GM12878 (cell line): Measurements from ENCODE around the gene WHRN. TPM values are rescaled to one million over a fixed set of nuclear protein-coding genes. Genes with fewer than 3 reads are reported as not detected.

Experiments
- ATAC-seq: fragments of 200-7000 bp; cut with Tn5 transposase; 3 replicates; pipeline ENCODE4 v1.9.1; 2020; ENCODE audit warnings: mild to moderate bottlenecking, moderate library complexity
- BruUV-seq: library from RNA; stranded (reverse); fragments of 400-500 nt; replicated peaks from 2 replicates; lab custom pipeline; 2021; lab: Mats Ljungman, UMichigan
- CTCF ChIA-PET: fragments of 300-600 bp; sonication (Branson Sonifier 250); formaldehyde crosslinking; extraction: SDS; loops from one replicate; lab custom pipeline; 2021; ENCODE audit warnings: inconsistent platforms; lab: Yijun Ruan, JAX
- POLR2A ChIA-PET: fragments of 350-600 bp; formaldehyde crosslinking; extraction: SDS; loops from one replicate; lab custom pipeline; 2021; ENCODE audit warnings: inconsistent platforms; lab: Charles Lee
- RAD21 ChIA-PET: fragments of 300-600 bp; sonication (Branson Sonifier 250); formaldehyde crosslinking; loops from one replicate; lab custom pipeline; 2023; ENCODE audit warnings: antibody characterized with exemption; ENCODE audit not compliant: unreplicated experiment; lab: Charles Lee
- SMC1A ChIA-PET: fragments of 300-600 bp; sonication (Branson Sonifier 250); formaldehyde crosslinking; loops from one replicate; lab custom pipeline; 2023; ENCODE audit not compliant: unreplicated experiment, uncharacterized antibody; lab: Charles Lee
- DNase-seq: peaks from one replicate; pipeline ENCODE4 v3.0.0-alpha.2; 2011; ENCODE audit warnings: low read depth, low spot score
- FAIRE-seq: peaks from 3 replicates; lab custom pipeline; 2011; peaks lifted over from hg19 to GRCh38; lab: Jason Lieb, UNC
- H2AFZ ChIP-seq: 2 replicates; pipeline ENCODE4 v1.6.0; 2011; ENCODE audit warnings: low read depth, low read length, control low read depth; ENCODE audit not compliant: control insufficient read depth
- H3K27ac ChIP-seq: 2 replicates; pipeline ENCODE4 v1.5.1; 2011; ENCODE audit warnings: control low read depth; ENCODE audit not compliant: control insufficient read depth, insufficient read depth
- H3K27me3 ChIP-seq, 2 experiments: replicated peaks in 1 of 2; 2 replicates each; pipeline versions ENCODE4 v1.6.0 to v1.6.1; 2011; ENCODE audit warnings: low read length in 1 of 2; ENCODE audit not compliant: control insufficient read depth in 2 of 2, insufficient read depth in 2 of 2
- H3K36me3 ChIP-seq, 2 experiments: 2 replicates each; pipeline ENCODE4 v1.5.1; 2011; ENCODE audit warnings: low read length in 1 of 2; ENCODE audit not compliant: control insufficient read depth in 2 of 2, insufficient read depth in 2 of 2
- H3K4me1 ChIP-seq: 2 replicates; pipeline ENCODE4 v1.6.1; 2011; ENCODE audit warnings: mild to moderate bottlenecking, low read length, moderate library complexity, mixed read lengths; ENCODE audit not compliant: control insufficient read depth, insufficient read depth
- H3K4me2 ChIP-seq: 2 replicates; pipeline ENCODE4 v1.6.0; 2011; ENCODE audit warnings: control low read depth; ENCODE audit not compliant: control insufficient read depth, insufficient read depth
- H3K4me3 ChIP-seq: fragments of 200-600 bp; sonication (generic); 2 replicates; pipeline ENCODE4 v1.5.1; 2016
- H3K79me2 ChIP-seq: 2 replicates; pipeline ENCODE4 v1.6.0; 2011; ENCODE audit warnings: low read length; ENCODE audit not compliant: control insufficient read depth, insufficient read depth
- H3K9ac ChIP-seq: 2 replicates; pipeline ENCODE4 v1.8.0; 2011; ENCODE audit warnings: low read length, control low read depth, mixed read lengths; ENCODE audit not compliant: control insufficient read depth, insufficient read depth
- H3K9me3 ChIP-seq: replicated peaks from 3 replicates; pipeline ENCODE4 v1.5.1; 2011; ENCODE audit warnings: mild to moderate bottlenecking, low read length; ENCODE audit not compliant: control insufficient read depth, insufficient read depth
- H4K20me1 ChIP-seq: 2 replicates; pipeline ENCODE4 v1.6.0; 2011; ENCODE audit not compliant: control insufficient read depth, insufficient read depth
- ESRRA ChIP-seq: IDR thresholded peaks from 2 replicates; pipeline ENCODE4 v1.6.1; 2012; ENCODE audit warnings: mild to moderate bottlenecking, low read length, improper control_type of control experiment
- NFYA ChIP-seq: IDR thresholded peaks from 2 replicates; pipeline ENCODE4 v1.6.1; 2011; ENCODE audit warnings: low read depth, mild to moderate bottlenecking, low read length, improper control_type of control experiment, borderline replicate concordance
- ZBED1 ChIP-seq: IDR thresholded peaks from 2 replicates; pipeline ENCODE4 v1.6.1; 2016; ENCODE audit warnings: borderline replicate concordance
- WGBS: methylation state at CpG from one replicate; pipeline ENCODE4 v1.1.6; 2016; ENCODE audit warnings: low lambda C conversion rate; ENCODE audit not compliant: insufficient replicate concordance, insufficient coverage; ENCODE audit errors: missing lambda C conversion rate; 5-methylcytosine and 5-hydroxymethylcytosine counted together
- in situ Hi-C: fragments of 300-500 bp; cut with MboI; formaldehyde crosslinking; loops from 9 replicates; pipeline ENCODE4 v1.14.3; 2018; ENCODE audit warnings: mixed read lengths
- intact Hi-C: fragments of 100-400 bp; cut with micrococcal nuclease; formaldehyde crosslinking; loops from one replicate; pipeline ENCODE4 v1.14.2; 2022; ENCODE audit not compliant: unreplicated experiment
- polyA plus RNA-seq, 11 experiments: library from polyadenylated mRNA; depleted of rRNA in 4 of 11; unstranded in 6 of 11; stranded (reverse) in 5 of 11; fragments of >200 nt; fragmentation: Nextera tagmentation in 4 of 11; fragmentation: Illumina TruSeq in 1 of 11; extraction: Ambion mirVana in 4 of 11; extraction: Trizol in 1 of 11; gene quantifications; 1 replicate in 1 of 11; 2 replicates in 10 of 11; pipeline versions ENCODE4 v1.2.1 to v1.2.3, GENCODE V29; 2011 to 2016; ENCODE audit warnings: inconsistent platforms in 2 of 11, missing spikeins in 2 of 11, low read depth in 1 of 11
- total RNA-seq, 4 experiments: library from RNA; depleted of rRNA in 3 of 4; stranded (reverse); fragments of >200 nt in 3 of 4; fragmentation: Illumina TruSeq in 1 of 4; extraction: Trizol in 1 of 4; gene quantifications; 2 replicates each; pipeline versions ENCODE4 v1.2.1 to v1.2.3, GENCODE V29; 2013 to 2021
- TF ChIP-seq, protein P1 (sequence below): IDR thresholded peaks from 2 replicates; pipeline ENCODE4 v1.6.1; 2011; ENCODE audit warnings: low read depth, mild to moderate bottlenecking, low read length, moderate library complexity, borderline replicate concordance; ENCODE audit errors: extremely low read depth
- TF ChIP-seq, protein P2 (sequence below): fragments of 450-650 bp; IDR thresholded peaks from 2 replicates; pipeline ENCODE4 v1.6.1; 2017; ENCODE audit warnings: low read depth, mild to moderate bottlenecking, moderate library complexity
- TF ChIP-seq, protein P3 (sequence below): fragments of 450-650 bp; IDR thresholded peaks from 2 replicates; pipeline ENCODE4 v1.6.1; 2016; ENCODE audit warnings: mild to moderate bottlenecking, moderate library complexity, borderline replicate concordance
- TF ChIP-seq, protein P4 (sequence below): fragments of 450-650 bp; formaldehyde crosslinking; IDR thresholded peaks from 2 replicates; pipeline ENCODE4 v1.4.0; 2020; ENCODE audit warnings: mild to moderate bottlenecking, moderate library complexity

The WHRN gene
- total and polyA plus RNA-seq, 10 of the 15 experiments (the other 5 are each of a cell fraction or from before 2014, with no cell fraction given): 0.04 to 18.2 (median 0.68) TPM; not detected in 1

GRCh38 chr9:114486205-114486963 is 18.9 kb downstream of the WHRN start (continued):
- TF ChIP-seq, protein P1, sequence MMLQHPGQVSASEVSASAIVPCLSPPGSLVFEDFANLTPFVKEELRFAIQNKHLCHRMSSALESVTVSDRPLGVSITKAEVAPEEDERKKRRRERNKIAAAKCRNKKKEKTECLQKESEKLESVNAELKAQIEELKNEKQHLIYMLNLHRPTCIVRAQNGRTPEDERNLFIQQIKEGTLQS: no peak
- TF ChIP-seq ESRRA: no peak
- TF ChIP-seq, all 136 proteins: peak for 0

GRCh38 chr9:114484854-114485443 is 20.3 kb downstream of the WHRN start:
- POLR2A ChIA-PET: interaction anchor here (0.7 to 6.4 kb wide), 8 partner anchors 18 to 134 kb away, joined by 3 to 85 read pairs (median 4); partner anchors contain the start of genes AKNA and WHRN
- Histone ChIP-seq H3K36me3 (no peaks in the 10 kb centered on the region), H4K20me1 (no peaks in the 10 kb centered on the region), H3K4me1 (peaks cover 15% of the 10 kb centered on the region), H3K9me3 (no peaks in the 10 kb centered on the region), H3K4me2 (no peak overlapping the region), H3K79me2 (no peaks in the 10 kb centered on the region), H3K9ac (no peak overlapping the region), H3K27ac (no peak overlapping the region), H3K4me3 (no peak overlapping the region), H3K27me3 (peaks cover 0 to 3% of the 10 kb centered on the region in 2 experiments; a peak in 3 of 4 replicates), H2AFZ (no peak overlapping the region; the same call in 1 of the 2 replicates)
- ATAC-seq (peak; percentile 59), FAIRE-seq (no peak), DNase-seq (peak; percentile 80)
- 2% methylated on average over 8 of the region's 8 CpGs for WGBS
- RAD21 ChIA-PET: interaction anchor here (0.6 to 6.4 kb wide), 15 partner anchors 17 to 529 kb away, joined by 3 to 104 read pairs (median 4); partner anchors contain the start of genes TMEM268 and WHRN
- CTCF ChIA-PET: interaction anchor here (1.3 to 7.7 kb wide), 11 partner anchors 10 to 177 kb away, joined by 4 to 256 read pairs (median 6); partner anchors contain the start of gene WHRN
- intact Hi-C loops: loop anchor here (1.0 kb wide), 1 partner anchor 105 kb away; no protein-coding TSS in a partner anchor
- SMC1A ChIA-PET: interaction anchor here (0.8 to 8.3 kb wide), 15 partner anchors 9 to 168 kb away, joined by 3 to 177 read pairs (median 5); partner anchors contain the start of gene WHRN
- BruUV-seq: no TSS peak
- in situ Hi-C loops: loop anchor here (5.0 kb wide), 1 partner anchor 167 kb away; no protein-coding TSS in a partner anchor
- no peak for TF ChIP-seq NFYA
- TF ChIP-seq, protein P2, sequence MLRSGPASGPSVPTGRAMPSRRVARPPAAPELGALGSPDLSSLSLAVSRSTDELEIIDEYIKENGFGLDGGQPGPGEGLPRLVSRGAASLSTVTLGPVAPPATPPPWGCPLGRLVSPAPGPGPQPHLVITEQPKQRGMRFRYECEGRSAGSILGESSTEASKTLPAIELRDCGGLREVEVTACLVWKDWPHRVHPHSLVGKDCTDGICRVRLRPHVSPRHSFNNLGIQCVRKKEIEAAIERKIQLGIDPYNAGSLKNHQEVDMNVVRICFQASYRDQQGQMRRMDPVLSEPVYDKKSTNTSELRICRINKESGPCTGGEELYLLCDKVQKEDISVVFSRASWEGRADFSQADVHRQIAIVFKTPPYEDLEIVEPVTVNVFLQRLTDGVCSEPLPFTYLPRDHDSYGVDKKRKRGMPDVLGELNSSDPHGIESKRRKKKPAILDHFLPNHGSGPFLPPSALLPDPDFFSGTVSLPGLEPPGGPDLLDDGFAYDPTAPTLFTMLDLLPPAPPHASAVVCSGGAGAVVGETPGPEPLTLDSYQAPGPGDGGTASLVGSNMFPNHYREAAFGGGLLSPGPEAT: peak; percentile 66; the same call in 1 of the 2 replicates
- peak; percentile 41; the same call in 1 of the 2 replicates for TF ChIP-seq ZBED1
- TF ChIP-seq, protein P3, sequence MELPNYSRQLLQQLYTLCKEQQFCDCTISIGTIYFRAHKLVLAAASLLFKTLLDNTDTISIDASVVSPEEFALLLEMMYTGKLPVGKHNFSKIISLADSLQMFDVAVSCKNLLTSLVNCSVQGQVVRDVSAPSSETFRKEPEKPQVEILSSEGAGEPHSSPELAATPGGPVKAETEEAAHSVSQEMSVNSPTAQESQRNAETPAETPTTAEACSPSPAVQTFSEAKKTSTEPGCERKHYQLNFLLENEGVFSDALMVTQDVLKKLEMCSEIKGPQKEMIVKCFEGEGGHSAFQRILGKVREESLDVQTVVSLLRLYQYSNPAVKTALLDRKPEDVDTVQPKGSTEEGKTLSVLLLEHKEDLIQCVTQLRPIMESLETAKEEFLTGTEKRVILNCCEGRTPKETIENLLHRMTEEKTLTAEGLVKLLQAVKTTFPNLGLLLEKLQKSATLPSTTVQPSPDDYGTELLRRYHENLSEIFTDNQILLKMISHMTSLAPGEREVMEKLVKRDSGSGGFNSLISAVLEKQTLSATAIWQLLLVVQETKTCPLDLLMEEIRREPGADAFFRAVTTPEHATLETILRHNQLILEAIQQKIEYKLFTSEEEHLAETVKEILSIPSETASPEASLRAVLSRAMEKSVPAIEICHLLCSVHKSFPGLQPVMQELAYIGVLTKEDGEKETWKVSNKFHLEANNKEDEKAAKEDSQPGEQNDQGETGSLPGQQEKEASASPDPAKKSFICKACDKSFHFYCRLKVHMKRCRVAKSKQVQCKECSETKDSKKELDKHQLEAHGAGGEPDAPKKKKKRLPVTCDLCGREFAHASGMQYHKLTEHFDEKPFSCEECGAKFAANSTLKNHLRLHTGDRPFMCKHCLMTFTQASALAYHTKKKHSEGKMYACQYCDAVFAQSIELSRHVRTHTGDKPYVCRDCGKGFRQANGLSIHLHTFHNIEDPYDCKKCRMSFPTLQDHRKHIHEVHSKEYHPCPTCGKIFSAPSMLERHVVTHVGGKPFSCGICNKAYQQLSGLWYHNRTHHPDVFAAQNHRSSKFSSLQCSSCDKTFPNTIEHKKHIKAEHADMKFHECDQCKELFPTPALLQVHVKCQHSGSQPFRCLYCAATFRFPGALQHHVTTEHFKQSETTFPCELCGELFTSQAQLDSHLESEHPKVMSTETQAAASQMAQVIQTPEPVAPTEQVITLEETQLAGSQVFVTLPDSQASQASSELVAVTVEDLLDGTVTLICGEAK: no peak
- TF ChIP-seq, protein P4, sequence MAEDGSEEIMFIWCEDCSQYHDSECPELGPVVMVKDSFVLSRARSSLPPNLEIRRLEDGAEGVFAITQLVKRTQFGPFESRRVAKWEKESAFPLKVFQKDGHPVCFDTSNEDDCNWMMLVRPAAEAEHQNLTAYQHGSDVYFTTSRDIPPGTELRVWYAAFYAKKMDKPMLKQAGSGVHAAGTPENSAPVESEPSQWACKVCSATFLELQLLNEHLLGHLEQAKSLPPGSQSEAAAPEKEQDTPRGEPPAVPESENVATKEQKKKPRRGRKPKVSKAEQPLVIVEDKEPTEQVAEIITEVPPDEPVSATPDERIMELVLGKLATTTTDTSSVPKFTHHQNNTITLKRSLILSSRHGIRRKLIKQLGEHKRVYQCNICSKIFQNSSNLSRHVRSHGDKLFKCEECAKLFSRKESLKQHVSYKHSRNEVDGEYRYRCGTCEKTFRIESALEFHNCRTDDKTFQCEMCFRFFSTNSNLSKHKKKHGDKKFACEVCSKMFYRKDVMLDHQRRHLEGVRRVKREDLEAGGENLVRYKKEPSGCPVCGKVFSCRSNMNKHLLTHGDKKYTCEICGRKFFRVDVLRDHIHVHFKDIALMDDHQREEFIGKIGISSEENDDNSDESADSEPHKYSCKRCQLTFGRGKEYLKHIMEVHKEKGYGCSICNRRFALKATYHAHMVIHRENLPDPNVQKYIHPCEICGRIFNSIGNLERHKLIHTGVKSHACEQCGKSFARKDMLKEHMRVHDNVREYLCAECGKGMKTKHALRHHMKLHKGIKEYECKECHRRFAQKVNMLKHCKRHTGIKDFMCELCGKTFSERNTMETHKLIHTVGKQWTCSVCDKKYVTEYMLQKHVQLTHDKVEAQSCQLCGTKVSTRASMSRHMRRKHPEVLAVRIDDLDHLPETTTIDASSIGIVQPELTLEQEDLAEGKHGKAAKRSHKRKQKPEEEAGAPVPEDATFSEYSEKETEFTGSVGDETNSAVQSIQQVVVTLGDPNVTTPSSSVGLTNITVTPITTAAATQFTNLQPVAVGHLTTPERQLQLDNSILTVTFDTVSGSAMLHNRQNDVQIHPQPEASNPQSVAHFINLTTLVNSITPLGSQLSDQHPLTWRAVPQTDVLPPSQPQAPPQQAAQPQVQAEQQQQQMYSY (CRISPR knock-in tag): no peak
